H9 (cell line): Measurements from ENCODE around the gene PODNL1. TPM values are rescaled to one million over a fixed set of nuclear protein-coding genes. Genes with fewer than 3 reads are reported as not detected.
"Not testable (repeated sequence)": the region's sequence is repeated elsewhere in the genome, so short reads cannot be mapped to it uniquely, and the experiment has no call there.

Experiments used
- DNase-seq: peaks from one replicate; pipeline ENCODE4 v3.0.0-alpha.2; 2017
- H2AFZ ChIP-seq: one replicate; pipeline ENCODE4 v1.6.1; 2013; ENCODE audit warnings: mild to moderate bottlenecking, low read length, control low read depth, moderate library complexity
- H2AK5ac ChIP-seq: 2 replicates; pipeline ENCODE4 v1.6.1; 2013; ENCODE audit warnings: low read length, control low read depth, mixed read lengths; ENCODE audit not compliant: insufficient read length
- H2BK120ac ChIP-seq: one replicate; pipeline ENCODE4 v1.6.1; 2013; ENCODE audit warnings: low read depth, mild to moderate bottlenecking, low read length, control low read depth, inconsistent platforms; ENCODE audit not compliant: poor library complexity, severe bottlenecking
- H2BK12ac ChIP-seq: 2 replicates; pipeline ENCODE4 v1.6.1; 2013; ENCODE audit warnings: low read length, control low read depth, mixed read lengths, low read depth; ENCODE audit not compliant: insufficient read length
- H2BK15ac ChIP-seq: 2 replicates; pipeline ENCODE4 v1.6.1; 2013; ENCODE audit warnings: low read depth, low read length, control low read depth
- H2BK20ac ChIP-seq: one replicate; pipeline ENCODE4 v1.6.1; 2013; ENCODE audit warnings: low read depth, mild to moderate bottlenecking, low read length, control low read depth, inconsistent platforms; ENCODE audit not compliant: poor library complexity, severe bottlenecking
- H2BK5ac ChIP-seq: 2 replicates; pipeline ENCODE4 v1.6.1; 2013; ENCODE audit warnings: low read length, control low read depth, mixed read lengths; ENCODE audit not compliant: insufficient read length
- H3K14ac ChIP-seq: 2 replicates; pipeline ENCODE4 v1.6.1; 2013; ENCODE audit warnings: low read length, control low read depth; ENCODE audit not compliant: insufficient read depth
- H3K18ac ChIP-seq: 2 replicates; pipeline ENCODE4 v1.6.1; 2013; ENCODE audit warnings: low read depth, mild to moderate bottlenecking, mixed read lengths, low read length, control low read depth; ENCODE audit not compliant: insufficient read length
- H3K23ac ChIP-seq: 2 replicates; pipeline ENCODE4 v1.6.1; 2013; ENCODE audit warnings: low read length, control low read depth, mixed read lengths, low read depth; ENCODE audit not compliant: insufficient read length
- H3K23me2 ChIP-seq: 2 replicates; pipeline ENCODE4 v1.6.1; 2013; ENCODE audit warnings: low read depth, mild to moderate bottlenecking, mixed read lengths, low read length, control low read depth; ENCODE audit not compliant: insufficient read length, poor library complexity, severe bottlenecking
- H3K27ac ChIP-seq: 2 replicates; pipeline ENCODE4 v1.5.1; 2013; ENCODE audit warnings: low read length, control low read depth, mixed read lengths, low read depth; ENCODE audit not compliant: insufficient read length
- H3K27me3 ChIP-seq: 2 replicates; pipeline ENCODE4 v1.6.1; 2013; ENCODE audit warnings: low read length, control low read depth, inconsistent platforms; ENCODE audit not compliant: insufficient read depth
- H3K4ac ChIP-seq: 2 replicates; pipeline ENCODE4 v1.6.1; 2013; ENCODE audit warnings: low read depth, mild to moderate bottlenecking, control low read depth, inconsistent platforms, low read length, moderate library complexity
- H3K4me1 ChIP-seq: 2 replicates; pipeline ENCODE4 v1.6.1; 2013; ENCODE audit warnings: low read length, control low read depth, inconsistent platforms; ENCODE audit not compliant: insufficient read depth
- H3K4me2 ChIP-seq: 2 replicates; pipeline ENCODE4 v1.6.1; 2013; ENCODE audit warnings: low read length, control low read depth, mixed read lengths; ENCODE audit not compliant: insufficient read length, insufficient read depth
- H3K56ac ChIP-seq: 2 replicates; pipeline ENCODE4 v1.6.1; 2013; ENCODE audit warnings: low read depth, mild to moderate bottlenecking, mixed read lengths, low read length, control low read depth; ENCODE audit not compliant: insufficient read length
- H3K79me1 ChIP-seq: 2 replicates; pipeline ENCODE4 v1.6.1; 2013; ENCODE audit warnings: low read depth, mild to moderate bottlenecking, moderate library complexity, low read length, control low read depth, inconsistent platforms; ENCODE audit not compliant: insufficient read depth, poor library complexity, severe bottlenecking
- H3K79me2 ChIP-seq: 2 replicates; pipeline ENCODE4 v1.6.1; 2013; ENCODE audit warnings: low read length, control low read depth, inconsistent platforms; ENCODE audit not compliant: insufficient read depth
- H3K9ac ChIP-seq: 2 replicates; pipeline ENCODE4 v1.6.1; 2013; ENCODE audit warnings: low read length, control low read depth, mixed read lengths; ENCODE audit not compliant: insufficient read length; ENCODE audit errors: extremely low read depth
- H3K9me3 ChIP-seq: one replicate; pipeline ENCODE4 v1.6.1; 2013; ENCODE audit warnings: low read depth, low read length, inconsistent platforms; ENCODE audit not compliant: control insufficient read depth
- H3T11ph ChIP-seq: one replicate; pipeline ENCODE4 v1.6.1; 2013; ENCODE audit warnings: mild to moderate bottlenecking, low read length, control low read depth, inconsistent platforms
- H4K20me1 ChIP-seq: one replicate; pipeline ENCODE4 v1.6.1; 2013; ENCODE audit not compliant: control insufficient read depth, insufficient read length, insufficient read depth
- H4K5ac ChIP-seq: 2 replicates; pipeline ENCODE4 v1.6.1; 2013; ENCODE audit warnings: low read depth, mild to moderate bottlenecking, mixed read lengths, low read length, control low read depth; ENCODE audit not compliant: insufficient read length
- H4K8ac ChIP-seq: replicated peaks from 2 replicates; pipeline ENCODE4 v1.6.1; 2013; ENCODE audit warnings: low read length, control low read depth, mixed read lengths, low read depth; ENCODE audit not compliant: insufficient read length
- H4K91ac ChIP-seq: 2 replicates; pipeline ENCODE4 v1.6.1; 2013; ENCODE audit warnings: low read depth, mild to moderate bottlenecking, moderate library complexity, mixed read lengths, low read length, control low read depth; ENCODE audit not compliant: insufficient read length
- H3K27ac Mint-ChIP-seq, 3 experiments: 2 replicates in 2 of 3; 3 replicates in 1 of 3; pipeline ENCODE4 v1.8.0; 2020 to 2021; ENCODE audit warnings: mixed read lengths in 3 of 3, mild to moderate bottlenecking in 1 of 3, moderate library complexity in 1 of 3
- H3K27me3 Mint-ChIP-seq: 2 replicates; pipeline ENCODE4 v1.8.0; 2021; ENCODE audit warnings: low read depth, mild to moderate bottlenecking, moderate library complexity, mixed read lengths
- H3K36me3 Mint-ChIP-seq, 3 experiments: 2 replicates in 2 of 3; 3 replicates in 1 of 3; pipeline ENCODE4 v1.8.0; 2020 to 2021; ENCODE audit warnings: low read depth in 3 of 3, mixed read lengths in 3 of 3; ENCODE audit not compliant: insufficient read depth in 1 of 3
- H3K4me1 Mint-ChIP-seq, 2 experiments: 2 replicates each; pipeline ENCODE4 v1.8.0; 2020; ENCODE audit warnings: mixed read lengths in 2 of 2
- H3K4me3 Mint-ChIP-seq, 2 experiments: 2 replicates in 1 of 2; 3 replicates in 1 of 2; pipeline ENCODE4 v1.8.0; 2020 to 2021; ENCODE audit warnings: mild to moderate bottlenecking in 2 of 2, mixed read lengths in 2 of 2, moderate library complexity in 1 of 2
- H3K9me3 Mint-ChIP-seq, 2 experiments: 2 replicates in 1 of 2; 3 replicates in 1 of 2; pipeline ENCODE4 v1.8.0; 2020; ENCODE audit warnings: mild to moderate bottlenecking in 2 of 2, mixed read lengths in 2 of 2, moderate library complexity in 1 of 2
- WGBS: extraction: QIAGEN DNeasy Blood & Tissue Kit; methylation state at CpG from one replicate; pipeline ENCODE4 v1.1.7; 2013; ENCODE audit warnings: missing lambda C conversion rate, low lambda C conversion rate, mixed read lengths; ENCODE audit not compliant: insufficient read length; ENCODE audit errors: extremely low coverage; 5-methylcytosine and 5-hydroxymethylcytosine counted together
- total RNA-seq: library from RNA; stranded (reverse); gene quantifications from 2 replicates; pipeline ENCODE4 v1.2.1, GENCODE V29; 2021
- TF ChIP-seq, protein P1 (sequence below): fragments of 200-600 bp; sonication (generic); conservative IDR thresholded peaks from 3 replicates; pipeline ENCODE4 v1.8.0; 2021; ENCODE audit warnings: antibody characterized with exemption, mild to moderate bottlenecking

PODNL1 gene
- total RNA-seq, 1 experiment from 2014 or later: 0.68 TPM

DNA sequence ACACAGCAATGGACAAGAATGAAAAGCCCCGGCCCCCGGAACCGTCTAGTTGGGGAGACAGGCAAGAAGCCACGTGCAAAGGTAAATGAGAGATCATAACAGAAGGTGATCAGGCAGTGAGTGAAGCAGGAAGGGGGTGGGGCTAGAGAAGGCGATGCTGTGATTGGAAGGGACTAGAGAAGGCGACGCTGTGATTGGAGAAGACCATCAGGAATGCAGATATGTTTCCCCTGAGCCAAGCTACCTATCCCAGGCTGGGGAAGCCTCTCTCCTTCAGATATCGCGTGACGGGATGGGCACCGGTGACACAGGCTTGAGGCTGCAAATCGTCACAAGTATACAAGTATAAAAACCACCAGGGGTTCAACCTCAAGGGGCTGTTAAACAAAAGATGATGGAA lies 35.9 kb upstream of the PODNL1 start:
- H2BK120ac ChIP-seq: no peak overlapping the region
- H4K5ac ChIP-seq: no peak overlapping the region
- no peaks in the 10 kb centered on the region for H3K79me2 ChIP-seq
- H3K27ac Mint-ChIP-seq: peak overlapping the region; percentile 38 to 93 (median 85); a peak in 6 of 7 replicates
- H3K4me1 Mint-ChIP-seq: peaks cover 8 to 14% of the 10 kb centered on the region in 2 experiments
- no peaks in the 10 kb centered on the region for H3K27me3 ChIP-seq
- H3T11ph ChIP-seq: no peak overlapping the region
- peaks cover 9 to 47% (median 19%) of the 10 kb centered on the region in 3 experiments for H3K36me3 Mint-ChIP-seq
- no peaks in the 10 kb centered on the region for H3K9me3 Mint-ChIP-seq
- H4K20me1 ChIP-seq: no peaks in the 10 kb centered on the region
- no CpG with 5 or more reads among the region's 12 CpGs for WGBS
- H3K14ac ChIP-seq: no peak overlapping the region; the same call in 1 of the 2 replicates
- H3K27me3 Mint-ChIP-seq: no peaks in the 10 kb centered on the region
- H3K4ac ChIP-seq: no peak overlapping the region
- TF ChIP-seq, protein P1, sequence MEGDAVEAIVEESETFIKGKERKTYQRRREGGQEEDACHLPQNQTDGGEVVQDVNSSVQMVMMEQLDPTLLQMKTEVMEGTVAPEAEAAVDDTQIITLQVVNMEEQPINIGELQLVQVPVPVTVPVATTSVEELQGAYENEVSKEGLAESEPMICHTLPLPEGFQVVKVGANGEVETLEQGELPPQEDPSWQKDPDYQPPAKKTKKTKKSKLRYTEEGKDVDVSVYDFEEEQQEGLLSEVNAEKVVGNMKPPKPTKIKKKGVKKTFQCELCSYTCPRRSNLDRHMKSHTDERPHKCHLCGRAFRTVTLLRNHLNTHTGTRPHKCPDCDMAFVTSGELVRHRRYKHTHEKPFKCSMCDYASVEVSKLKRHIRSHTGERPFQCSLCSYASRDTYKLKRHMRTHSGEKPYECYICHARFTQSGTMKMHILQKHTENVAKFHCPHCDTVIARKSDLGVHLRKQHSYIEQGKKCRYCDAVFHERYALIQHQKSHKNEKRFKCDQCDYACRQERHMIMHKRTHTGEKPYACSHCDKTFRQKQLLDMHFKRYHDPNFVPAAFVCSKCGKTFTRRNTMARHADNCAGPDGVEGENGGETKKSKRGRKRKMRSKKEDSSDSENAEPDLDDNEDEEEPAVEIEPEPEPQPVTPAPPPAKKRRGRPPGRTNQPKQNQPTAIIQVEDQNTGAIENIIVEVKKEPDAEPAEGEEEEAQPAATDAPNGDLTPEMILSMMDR: no peak
- no peak overlapping the region for H2BK20ac ChIP-seq
- H3K4me1 ChIP-seq: no peaks in the 10 kb centered on the region
- H3K9ac ChIP-seq: no peak overlapping the region
- H3K4me3 Mint-ChIP-seq: peak overlapping the region in 1 of 2 experiments; percentile 57; a peak in 3 of 5 replicates
- H4K91ac ChIP-seq: no peak overlapping the region
- no peak overlapping the region for H4K8ac ChIP-seq
- H3K9me3 ChIP-seq: no peaks in the 10 kb centered on the region
- H2BK12ac ChIP-seq: no peak overlapping the region
- no peak overlapping the region for H3K23ac ChIP-seq
- H2AFZ ChIP-seq: no peak overlapping the region
- no peaks in the 10 kb centered on the region for H3K79me1 ChIP-seq
- H2AK5ac ChIP-seq: no peak overlapping the region
- peak overlapping the region; percentile 41 for H3K4me2 ChIP-seq
- no peak overlapping the region for H2BK15ac ChIP-seq
- DNase-seq: peak; percentile 93
- H3K56ac ChIP-seq: no peak overlapping the region
- no peak overlapping the region for H3K27ac ChIP-seq
- no peak overlapping the region for H2BK5ac ChIP-seq
- peak overlapping the region; percentile 74 for H3K18ac ChIP-seq
- no peaks in the 10 kb centered on the region for H3K23me2 ChIP-seq

DNA sequence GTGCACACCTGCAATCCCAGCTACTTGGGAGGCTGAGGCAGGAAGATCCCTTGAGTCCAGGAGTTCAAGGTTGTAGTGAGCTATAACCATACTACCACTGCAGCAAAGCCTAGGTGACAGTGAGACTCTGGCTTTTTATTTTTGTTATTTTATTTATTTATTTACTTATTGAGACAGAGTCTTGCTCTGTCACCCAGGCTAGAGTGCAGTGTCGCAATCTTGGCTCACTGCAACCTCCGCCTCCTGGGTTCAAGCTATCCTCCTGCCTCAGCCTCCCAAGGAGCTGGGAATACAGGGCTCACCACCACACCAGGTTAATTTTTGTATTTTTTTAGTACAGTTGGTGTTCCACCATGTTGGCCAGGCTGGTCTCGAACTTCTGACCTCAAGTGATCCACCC lies 35.3 kb upstream of the PODNL1 start:
- no CpG with 5 or more reads among the region's 3 CpGs for WGBS
- Mint-ChIP-seq H3K36me3 (peaks cover 12 to 53% (median 24%) of the 10 kb centered on the region in 3 experiments), H3K4me1 (peaks cover 8 to 14% of the 10 kb centered on the region in 2 experiments)

More for the DNA sequence above, 35.3 kb upstream of the PODNL1 start:
- not testable (repeated sequence) for H3K27me3 ChIP-seq, H3K4me2 ChIP-seq, H3K79me1 ChIP-seq, H4K91ac ChIP-seq, H3K27me3 Mint-ChIP-seq, H3K4me1 ChIP-seq, H2BK20ac ChIP-seq, H3K9me3 Mint-ChIP-seq, H2AK5ac ChIP-seq, H2AFZ ChIP-seq, H3K18ac ChIP-seq, H2BK15ac ChIP-seq, H3K56ac ChIP-seq, DNase-seq, H3K23me2 ChIP-seq, H3K27ac Mint-ChIP-seq, H3K4ac ChIP-seq, H4K5ac ChIP-seq, H3K14ac ChIP-seq, H3K79me2 ChIP-seq, H3K23ac ChIP-seq, H3K4me3 Mint-ChIP-seq, H2BK5ac ChIP-seq, H2BK120ac ChIP-seq, H3K9me3 ChIP-seq, H3T11ph ChIP-seq, H3K9ac ChIP-seq, H4K8ac ChIP-seq, H3K27ac ChIP-seq, H4K20me1 ChIP-seq, H2BK12ac ChIP-seq
